GM06990 (cell line): ENCODE data around the gene KBTBD4.

Experiments
- DNase-seq: peaks from one replicate; pipeline ENCODE4 v3.0.0-alpha.2; 2011; ENCODE audit not compliant: insufficient read length; ENCODE audit errors: extremely low read depth
- H3K27me3 ChIP-seq: replicated peaks from 2 replicates; pipeline ENCODE4 v1.6.0; 2011; ENCODE audit warnings: low read length; ENCODE audit not compliant: control insufficient read depth, insufficient read depth
- H3K36me3 ChIP-seq: 2 replicates; pipeline ENCODE4 v1.5.1; 2011; ENCODE audit warnings: low read length; ENCODE audit not compliant: control insufficient read depth, insufficient read depth
- H3K4me3 ChIP-seq: replicated peaks from 2 replicates; pipeline ENCODE4 v1.5.1; 2011; ENCODE audit warnings: low read depth, mild to moderate bottlenecking, control low read depth, low read length
- TF ChIP-seq, protein P1 (sequence below): IDR thresholded peaks from 2 replicates; pipeline ENCODE4 v1.5.1; 2011; ENCODE audit warnings: low read length, control low read depth, mild to moderate bottlenecking, inconsistent platforms; ENCODE audit not compliant: insufficient read depth, poor library complexity, severe bottlenecking

The KBTBD4 gene

GRCh38 chr11:47606731-47607130, 28.0 kb upstream of the KBTBD4 start:
- H3K4me3 ChIP-seq = no peak overlapping the region
- TF ChIP-seq, protein P1, sequence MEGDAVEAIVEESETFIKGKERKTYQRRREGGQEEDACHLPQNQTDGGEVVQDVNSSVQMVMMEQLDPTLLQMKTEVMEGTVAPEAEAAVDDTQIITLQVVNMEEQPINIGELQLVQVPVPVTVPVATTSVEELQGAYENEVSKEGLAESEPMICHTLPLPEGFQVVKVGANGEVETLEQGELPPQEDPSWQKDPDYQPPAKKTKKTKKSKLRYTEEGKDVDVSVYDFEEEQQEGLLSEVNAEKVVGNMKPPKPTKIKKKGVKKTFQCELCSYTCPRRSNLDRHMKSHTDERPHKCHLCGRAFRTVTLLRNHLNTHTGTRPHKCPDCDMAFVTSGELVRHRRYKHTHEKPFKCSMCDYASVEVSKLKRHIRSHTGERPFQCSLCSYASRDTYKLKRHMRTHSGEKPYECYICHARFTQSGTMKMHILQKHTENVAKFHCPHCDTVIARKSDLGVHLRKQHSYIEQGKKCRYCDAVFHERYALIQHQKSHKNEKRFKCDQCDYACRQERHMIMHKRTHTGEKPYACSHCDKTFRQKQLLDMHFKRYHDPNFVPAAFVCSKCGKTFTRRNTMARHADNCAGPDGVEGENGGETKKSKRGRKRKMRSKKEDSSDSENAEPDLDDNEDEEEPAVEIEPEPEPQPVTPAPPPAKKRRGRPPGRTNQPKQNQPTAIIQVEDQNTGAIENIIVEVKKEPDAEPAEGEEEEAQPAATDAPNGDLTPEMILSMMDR = no peak
- H3K27me3 ChIP-seq = no peaks in the 10 kb centered on the region
- no peak for DNase-seq
- no peaks in the 10 kb centered on the region for H3K36me3 ChIP-seq

- Histone ChIP-seq H3K27me3 (no peaks in the 10 kb centered on the region), H3K4me3 (no peak overlapping the region), H3K36me3 (no peaks in the 10 kb centered on the region)
- DNase-seq = no peak
- TF ChIP-seq, protein P1 = no peak
These were observed 27.2 kb upstream of the KBTBD4 start for GRCh38 chr11:47605921-47606320.

DNA sequence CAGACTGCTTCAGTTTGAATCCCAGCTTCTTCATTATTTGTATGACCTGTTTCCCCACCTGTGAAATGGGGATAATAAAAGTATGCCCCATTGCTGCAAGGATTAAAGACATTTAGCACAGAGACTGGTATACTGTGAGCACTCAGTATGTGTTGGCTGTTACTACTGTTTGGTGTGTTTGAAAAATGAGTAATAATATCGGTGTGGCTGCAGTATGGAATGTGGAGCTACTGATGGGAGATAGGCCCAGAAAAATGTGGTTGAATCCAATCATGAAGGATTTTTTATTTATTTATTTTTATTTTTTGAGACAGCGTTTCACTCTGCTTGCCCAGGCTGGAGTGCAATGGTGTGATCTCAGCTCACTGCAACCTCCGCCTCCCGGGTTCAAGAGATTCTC, 24.5 kb upstream of the KBTBD4 start:
- TF ChIP-seq, protein P1 = no peak
- no peak for DNase-seq
- Histone ChIP-seq H3K27me3 (no peaks in the 10 kb centered on the region), H3K4me3 (no peak overlapping the region), H3K36me3 (no peaks in the 10 kb centered on the region)

DNA sequence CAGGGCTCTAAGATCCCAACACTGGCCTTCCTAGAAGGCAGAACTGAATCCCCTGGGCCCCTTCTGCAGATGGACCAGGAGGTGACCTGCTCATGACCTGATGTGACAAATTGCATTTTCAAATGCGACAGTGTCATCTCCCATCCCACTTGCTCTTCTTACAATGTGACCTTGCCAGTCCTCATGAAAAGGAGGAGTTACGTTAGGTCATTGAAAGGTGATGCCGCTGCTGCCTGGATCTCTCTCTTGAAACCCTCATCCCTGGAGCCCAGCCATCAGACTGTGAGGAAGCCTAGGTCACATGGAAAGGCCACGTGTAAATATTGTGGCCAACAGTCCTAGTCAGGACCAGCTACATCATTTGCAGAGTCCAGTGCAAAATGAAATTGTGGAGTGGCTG, 21.1 kb upstream of the KBTBD4 start:
- no peak overlapping the region for H3K4me3 ChIP-seq
- DNase-seq = no peak
- TF ChIP-seq, protein P1 = no peak
- H3K36me3 ChIP-seq = no peaks in the 10 kb centered on the region
- no peaks in the 10 kb centered on the region for H3K27me3 ChIP-seq

DNA sequence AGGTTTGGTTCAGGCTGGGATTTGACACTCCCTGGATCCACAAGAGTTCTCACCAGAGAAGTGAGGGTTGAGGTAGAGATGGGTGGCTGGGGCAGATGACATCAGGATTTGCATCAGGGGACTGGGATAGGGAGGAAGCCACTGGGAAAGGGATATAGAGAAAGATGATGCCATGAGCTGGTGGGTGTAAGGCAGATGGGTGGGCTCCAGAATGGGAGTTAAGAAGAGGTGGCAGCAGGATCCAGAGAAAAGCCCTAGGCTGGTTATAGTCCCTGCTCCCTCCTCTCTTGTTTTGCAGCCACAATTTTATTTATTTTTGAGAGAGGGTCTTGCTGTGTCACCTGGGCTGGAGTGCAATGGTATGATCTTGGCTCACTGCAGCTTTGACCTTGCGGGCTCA, 17.2 kb upstream of the KBTBD4 start:
- Histone ChIP-seq H3K4me3 (no peak overlapping the region), H3K36me3 (no peaks in the 10 kb centered on the region), H3K27me3 (no peaks in the 10 kb centered on the region; the same call in 1 of the 2 replicates)
- TF ChIP-seq, protein P1 = no peak
- no peak for DNase-seq

GRCh38 chr11:47595029-47595428, 16.3 kb upstream of the KBTBD4 start:
- Histone ChIP-seq H3K27me3 (no peaks in the 10 kb centered on the region; the same call in 1 of the 2 replicates), H3K4me3 (no peak overlapping the region), H3K36me3 (no peaks in the 10 kb centered on the region)
- TF ChIP-seq, protein P1 = no peak
- no peak for DNase-seq
